Measurements from ENCODE around the gene AGL. TPM values are rescaled to one million over a fixed set of nuclear protein-coding genes. Genes with fewer than 3 reads are reported as not detected.

The AGL gene
- total and polyA plus RNA-seq, 2 of the 8 experiments (the other 6 are each of a cell fraction or from before 2014, with no cell fraction given) = 2.7 to 19.2 TPM

DNA sequence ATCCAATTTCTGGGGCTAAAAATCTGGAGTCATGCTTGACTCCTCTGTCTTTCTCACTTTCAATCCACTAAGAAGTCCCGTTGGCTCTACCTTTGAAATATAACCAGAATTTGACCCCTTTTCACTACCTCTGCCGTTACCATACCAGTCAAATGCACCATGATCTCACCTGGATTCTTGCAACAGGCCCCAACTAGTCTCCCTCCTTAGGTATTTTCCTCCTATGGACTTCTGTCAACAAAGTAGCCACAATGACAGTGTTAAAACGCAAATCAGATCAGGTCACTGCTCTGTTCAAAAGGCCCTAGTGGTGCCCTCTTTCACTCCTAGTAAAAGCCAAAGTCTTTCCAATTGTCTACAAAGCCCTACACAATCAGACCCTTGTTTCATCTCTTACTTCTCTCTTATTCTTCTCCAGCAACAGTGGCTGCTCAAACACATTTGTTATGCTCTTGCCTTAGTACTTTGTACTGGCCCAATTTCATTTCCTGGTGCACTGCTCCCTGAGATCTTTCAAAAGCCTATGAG is 35.7 kb upstream of the AGL start:
- DNase-seq (ENCODE audit: low read depth in 1 of 2, low spot score in 2 of 2) (no peak), FAIRE-seq (no peak)
- Histone ChIP-seq H2BK5ac (ENCODE audit: low read depth, low read length) (no peak overlapping the region), H3K56ac (replicated peaks; ENCODE audit: insufficient read length, low read depth, low read length) (no peak overlapping the region), H4K8ac (ENCODE audit: extremely low read depth, insufficient read depth, low read length) (no peak overlapping the region), H3K23ac (ENCODE audit: insufficient read length) (no peak overlapping the region), H2BK12ac (ENCODE audit: low read depth, low read length) (no peak overlapping the region), H3K14ac (ENCODE audit: insufficient read length) (no peak overlapping the region), H2AK5ac (ENCODE audit: low read depth, low read length) (no peak overlapping the region), H3K4ac (replicated peaks; ENCODE audit: insufficient read length, low read depth, low read length) (no peak overlapping the region), H4K91ac (replicated peaks; ENCODE audit: insufficient read length, low read length) (no peak overlapping the region), H3K36me3 (ENCODE audit: control insufficient read depth in 2 of 4, insufficient read depth in 4 of 4, low read length in 3 of 4) (no peaks in the 10 kb centered on the region), H4K5ac (ENCODE audit: insufficient read length, low read depth, low read length) (no peak overlapping the region), H3K79me1 (ENCODE audit: low read depth, low read length) (no peaks in the 10 kb centered on the region), H3K4me2 (ENCODE audit: insufficient read depth in 1 of 2, low read depth in 2 of 2, low read length in 2 of 2) (no peak overlapping the region), H3K4me1 (replicated peaks in 1 of 4; ENCODE audit: control insufficient read depth in 3 of 4, insufficient read depth in 4 of 4, low read length in 3 of 4) (peaks cover 0 to 2% (median 0%) of the 10 kb centered on the region in 4 experiments; a peak in 1 of 7 replicates), H3K23me2 (ENCODE audit: low read depth, low read length) (no peaks in the 10 kb centered on the region), H2BK15ac (ENCODE audit: low read length) (no peak overlapping the region), H2BK120ac (replicated peaks; ENCODE audit: low read depth, low read length) (no peak overlapping the region), H2AFZ (ENCODE audit: low read length) (peak overlapping the region; percentile 49), H3K79me2 (ENCODE audit: control insufficient read depth in 1 of 2, insufficient read depth in 2 of 2, low read length in 2 of 2) (no peaks in the 10 kb centered on the region), H3K27ac (ENCODE audit: low read depth, low read length) (no peak overlapping the region), H3K9me3 (ENCODE audit: insufficient read depth in 2 of 2, low read depth in 1 of 2, low read length in 1 of 2) (no peaks in the 10 kb centered on the region), H2BK20ac (ENCODE audit: low read length) (no peak overlapping the region), H3K27me3 (replicated peaks in 1 of 4; ENCODE audit: control insufficient read depth in 3 of 4, extremely low read depth in 1 of 4, insufficient read depth in 3 of 4, low read length in 3 of 4) (no peaks in the 10 kb centered on the region), H4K20me1 (replicated peaks in 1 of 2; ENCODE audit: control insufficient read depth in 1 of 2, insufficient read depth in 2 of 2, low read length in 2 of 2) (no peaks in the 10 kb centered on the region), H3K4me3 (ENCODE audit: extremely low read depth in 1 of 4, insufficient read depth in 2 of 4, low read depth in 3 of 4, low read length in 4 of 4) (no peak overlapping the region), H3K18ac (ENCODE audit: extremely low read depth, low read length) (no peak overlapping the region), H3K9ac (replicated peaks in 1 of 4; ENCODE audit: extremely low read depth in 1 of 4, low read depth in 3 of 4, low read length in 3 of 4) (no peak overlapping the region)
- WGBS, 2 experiments (ENCODE audit: extremely low coverage in 1 of 2, insufficient coverage in 1 of 2, insufficient read length in 1 of 2, insufficient replicate concordance in 2 of 2, low coverage in 1 of 2, low lambda C conversion rate in 2 of 2, missing lambda C conversion rate in 1 of 2) = 82% methylated on average over 3 of the region's 3 CpGs; no CpG with 5 or more reads in 1 of the 2 experiments
- ChIA-PET CTCF (ENCODE audit: partially characterized antibody) (interaction anchor here (0.7 kb wide), 1 partner anchor 453 kb away, joined by 3 read pairs; no protein-coding TSS in a partner anchor), POLR2A (ENCODE audit: partially characterized antibody) (no interaction called here)
- TF ChIP-seq ASH2L (IDR thresholded peaks at IDR 0.05; ENCODE audit: low read length) = no peak
- no peak for TF ChIP-seq NANOG (IDR thresholded peaks at IDR 0.05; ENCODE audit: insufficient read depth, low read depth, low read length, poor library complexity, severe bottlenecking)
- no peak for TF ChIP-seq TAF7 (optimal IDR thresholded peaks at IDR 0.05; ENCODE audit: borderline replicate concordance, low read depth, low read length)
- no peak for TF ChIP-seq CHD2 (IDR thresholded peaks at IDR 0.05; ENCODE audit: low read length)
- TF ChIP-seq, protein P1, sequence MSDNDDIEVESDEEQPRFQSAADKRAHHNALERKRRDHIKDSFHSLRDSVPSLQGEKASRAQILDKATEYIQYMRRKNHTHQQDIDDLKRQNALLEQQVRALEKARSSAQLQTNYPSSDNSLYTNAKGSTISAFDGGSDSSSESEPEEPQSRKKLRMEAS (IDR thresholded peaks at IDR 0.05) = no peak
- no peak for TF ChIP-seq SP2 (IDR thresholded peaks at IDR 0.05; ENCODE audit: low read length)
- TF ChIP-seq TCF12 (IDR thresholded peaks at IDR 0.05; ENCODE audit: low read depth, low read length) = no peak
- no peak for TF ChIP-seq RXRA (IDR thresholded peaks at IDR 0.05; ENCODE audit: insufficient read depth, low read depth, low read length)
- no peak for TF ChIP-seq CTBP2 (IDR thresholded peaks at IDR 0.05; ENCODE audit: borderline replicate concordance, insufficient read depth, insufficient read length, low read length)
- TF ChIP-seq EGR1 (IDR thresholded peaks at IDR 0.05; ENCODE audit: borderline replicate concordance, low read depth, low read length) = no peak
- TF ChIP-seq KDM4A (IDR thresholded peaks at IDR 0.05; ENCODE audit: low read depth, low read length, severe bottlenecking) = no peak
- no peak for TF ChIP-seq RBBP5 (IDR thresholded peaks at IDR 0.05; ENCODE audit: borderline replicate concordance, low read depth, low read length)
- TF ChIP-seq GTF2F1 (IDR thresholded peaks at IDR 0.05; ENCODE audit: borderline replicate concordance, low read depth, low read length) = no peak
